ENCODE measurements around the gene NIPAL4.
"Not testable (repeated sequence)": the region's sequence is repeated elsewhere in the genome, so short reads cannot be mapped to it uniquely, and the experiment has no call there.

NIPAL4 gene

GRCh38 chr5:157459715-157460599 lies at the start of gene NIPAL4:
TSS of gene NIPAL4 (plus strand) at chr5:157460213. CDS start at chr5:157460321, 108 bp downstream.
- peak in 28 of 56 donors; percentile 20 to 71 (median 40) for DNase-seq

- DNase-seq, result no peak
These were observed 44.2 kb upstream of the NIPAL4 start for GRCh38 chr5:157415838-157416237.

GRCh38 chr5:157419521-157419920 lies 40.5 kb upstream of the NIPAL4 start:
- not testable (repeated sequence) for DNase-seq

DNA sequence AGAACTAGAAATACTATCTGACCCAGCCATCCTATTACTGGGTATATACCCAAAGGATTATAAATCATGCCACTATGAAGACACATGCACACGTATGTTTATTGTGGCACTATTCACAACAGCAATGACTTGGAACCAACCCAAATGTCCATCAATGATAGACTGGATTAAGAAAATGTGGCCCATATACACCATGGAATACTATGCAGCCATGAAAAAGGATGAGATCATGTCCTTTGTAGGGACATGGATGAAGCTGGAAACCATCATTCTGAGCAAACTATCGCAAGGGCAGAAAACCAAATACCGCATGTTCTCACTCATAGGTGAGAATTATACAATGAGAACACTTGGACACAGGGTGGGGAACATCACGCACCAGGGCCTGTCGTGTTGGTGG lies 30.1 kb upstream of the NIPAL4 start:
- not testable (repeated sequence) for DNase-seq

- DNase-seq, result peak in 15 of 56 donors; percentile 7 to 50 (median 20)
These were observed 28.3 kb upstream of the NIPAL4 start for GRCh38 chr5:157431544-157432200.

DNA sequence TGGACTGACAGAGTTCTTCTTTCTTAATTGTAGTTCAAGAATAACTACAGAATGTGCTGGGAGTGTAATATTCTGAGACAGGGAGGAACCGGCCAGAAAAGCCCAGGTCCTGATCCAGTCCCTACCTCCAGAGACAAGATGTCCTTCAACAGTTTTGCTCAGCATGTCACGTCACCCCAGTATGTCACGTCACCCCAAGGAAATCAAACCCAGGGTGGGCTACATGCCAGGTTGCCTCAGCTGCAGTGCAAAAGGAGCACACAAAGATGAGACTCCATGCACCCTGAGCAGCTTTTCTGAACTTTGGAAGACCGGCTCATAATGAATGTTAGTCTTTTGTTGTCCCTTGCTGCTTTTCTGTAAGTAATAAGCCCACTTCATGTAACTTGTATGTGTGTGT lies 25.9 kb upstream of the NIPAL4 start:
- no peak for DNase-seq

DNA sequence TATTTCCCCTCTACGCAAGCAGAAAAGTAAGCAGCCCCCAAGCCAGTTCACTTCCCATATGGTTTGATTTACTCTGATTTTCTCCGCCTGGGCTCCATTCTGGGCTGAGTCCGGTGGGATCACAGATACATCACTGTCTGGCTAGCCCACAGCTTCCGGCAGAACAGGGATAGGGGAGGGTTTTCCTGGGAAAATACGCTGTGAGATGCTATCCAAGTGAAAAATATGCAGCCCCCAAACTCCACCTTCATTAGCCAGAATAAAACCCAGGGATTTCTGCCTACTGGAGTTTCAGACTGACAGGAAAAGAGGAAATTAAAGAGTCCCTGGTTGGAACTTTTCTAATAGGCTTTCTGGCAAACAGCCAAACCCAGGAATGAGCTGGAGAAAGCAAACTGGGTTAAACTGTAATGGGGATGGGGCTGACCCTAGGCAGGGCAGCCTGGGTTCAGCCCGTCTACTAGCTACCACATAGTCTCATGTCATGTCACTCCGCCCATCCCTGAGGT lies 16.9 kb upstream of the NIPAL4 start:
- no peak for DNase-seq

- DNase-seq, result no peak
These were observed 15.8 kb upstream of the NIPAL4 start for GRCh38 chr5:157444224-157444623.

DNA sequence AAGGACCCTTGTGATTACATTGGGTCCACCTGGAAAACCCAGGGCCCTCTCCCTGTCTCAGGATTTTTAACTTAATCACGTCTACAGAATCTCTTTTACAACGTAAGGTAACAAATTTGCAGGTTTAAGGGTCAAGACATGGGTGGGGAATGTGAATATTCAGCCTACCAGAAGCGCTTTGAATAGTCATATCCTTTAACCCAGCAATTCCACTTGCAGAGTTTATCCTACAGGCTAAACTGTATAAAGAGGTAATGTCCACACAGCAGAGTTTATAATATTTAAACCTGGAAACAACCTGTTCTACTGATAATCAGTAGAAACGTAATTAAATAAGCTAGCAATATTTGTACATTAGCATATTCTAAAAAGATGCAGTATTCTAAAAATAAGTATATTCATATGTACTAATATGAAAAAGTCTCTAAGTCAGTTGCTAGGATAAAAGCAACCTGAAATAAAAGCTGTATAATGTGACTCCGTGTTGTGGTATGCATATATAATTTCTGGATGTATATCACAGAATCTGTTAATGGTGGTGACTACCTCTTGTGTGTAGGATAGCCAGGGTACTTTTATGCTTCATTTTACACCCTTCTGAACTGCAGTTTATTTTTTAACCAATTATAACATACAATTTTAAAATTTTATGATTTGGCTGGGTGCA lies 14.1 kb upstream of the NIPAL4 start:
- DNase-seq, result no peak

DNA sequence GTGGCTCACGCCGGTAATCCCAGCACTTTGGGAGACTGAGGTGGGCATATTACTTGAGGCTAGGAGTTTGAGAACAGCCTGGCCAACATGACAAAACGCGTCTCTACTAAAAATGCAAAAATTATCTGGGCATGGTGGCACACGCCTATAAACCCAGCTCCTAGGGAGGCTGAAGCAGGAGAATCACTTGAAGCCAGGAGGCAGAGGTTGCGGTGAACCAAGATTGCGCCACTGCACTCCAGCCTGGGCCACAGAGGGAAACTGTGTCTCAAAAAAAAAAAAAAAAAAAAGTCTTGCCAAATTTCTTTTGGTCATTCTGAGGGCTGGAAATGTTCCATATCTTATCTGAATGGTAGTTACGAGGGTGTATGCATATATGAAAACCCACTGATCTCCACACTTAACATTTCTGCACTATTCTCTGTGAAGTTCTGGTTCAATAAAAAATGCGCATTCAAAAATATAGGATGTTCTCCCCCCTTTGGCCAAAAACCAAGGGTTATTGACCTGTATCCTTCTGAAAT lies 13.5 kb upstream of the NIPAL4 start:
- no peak for DNase-seq

GRCh38 chr5:157447201-157447637 lies 12.8 kb upstream of the NIPAL4 start:
- DNase-seq, result no peak

- peak in 23 of 56 donors; percentile 13 to 54 (median 32) for DNase-seq
These were observed 10.8 kb upstream of the NIPAL4 start for GRCh38 chr5:157449011-157449723.

DNA sequence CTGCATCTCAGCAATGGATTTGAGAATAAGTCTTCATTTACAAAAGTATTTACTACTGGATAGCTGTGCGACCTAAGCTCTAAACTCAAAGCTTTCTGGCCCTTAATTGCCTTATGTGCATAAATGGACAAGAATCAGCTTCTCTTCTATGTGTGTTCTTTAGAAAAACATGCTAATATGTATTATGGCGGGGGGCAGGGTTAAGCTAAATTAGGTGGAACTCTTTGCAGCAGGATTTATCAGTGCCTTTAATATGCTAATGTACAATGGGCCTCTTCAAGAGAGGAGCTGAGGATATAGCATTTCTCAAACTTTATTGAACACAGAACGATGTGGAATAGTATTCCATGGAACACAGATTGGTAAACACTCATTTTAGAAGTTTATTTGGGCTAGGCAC lies 10.0 kb upstream of the NIPAL4 start:
- no peak for DNase-seq

DNA sequence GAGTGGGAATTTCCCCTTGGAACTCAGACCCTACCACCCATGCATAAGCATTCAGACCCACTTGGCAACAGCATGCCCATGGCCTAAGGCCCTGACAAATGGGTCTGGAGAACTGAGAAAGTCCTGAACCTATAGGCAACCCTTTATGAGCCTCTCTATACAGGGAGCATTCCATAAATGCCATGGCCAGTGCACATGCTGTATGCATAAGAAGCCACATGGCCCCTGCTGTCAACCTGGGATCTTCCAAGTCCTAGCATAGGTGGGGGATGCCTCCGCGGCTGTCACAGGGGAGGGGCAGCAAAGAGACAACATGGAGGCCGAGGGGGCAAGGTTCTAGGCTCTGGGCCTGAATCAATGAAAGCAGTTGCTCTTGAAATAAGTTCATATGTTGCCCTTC lies 8.2 kb upstream of the NIPAL4 start:
- no peak for DNase-seq

DNA sequence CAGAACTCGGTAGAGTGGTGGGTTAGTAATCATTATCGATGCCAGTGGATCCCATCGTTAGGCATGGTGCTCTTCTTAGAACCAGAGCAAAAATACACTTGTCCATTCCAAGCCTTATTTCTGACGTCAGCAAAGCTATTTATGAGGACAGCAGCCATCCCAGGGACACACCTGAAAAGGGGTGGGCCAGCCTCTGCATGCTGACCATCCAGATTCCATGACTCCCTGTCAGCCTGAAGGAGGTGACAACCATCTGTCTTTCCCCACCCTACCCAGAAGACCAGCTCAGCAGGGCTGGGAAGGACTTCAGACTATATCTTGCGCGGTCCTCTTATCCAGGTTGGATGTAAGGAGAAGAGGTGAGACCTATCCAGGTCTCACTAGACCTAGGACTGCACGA lies 5.7 kb upstream of the NIPAL4 start:
- DNase-seq, result no peak

GRCh38 chr5:157455057-157455456 lies 5.0 kb upstream of the NIPAL4 start:
- no peak for DNase-seq

- peak in 54 of 56 donors; percentile 23 to 97 (median 82) for DNase-seq
These were observed 3.7 kb upstream of the NIPAL4 start for GRCh38 chr5:157456301-157456700.

- no peak for DNase-seq
These were observed 2.6 kb upstream of the NIPAL4 start for GRCh38 chr5:157457391-157457790.

- DNase-seq, result no peak
These were observed 1.2 kb upstream of the NIPAL4 start for GRCh38 chr5:157458835-157459234.

DNA sequence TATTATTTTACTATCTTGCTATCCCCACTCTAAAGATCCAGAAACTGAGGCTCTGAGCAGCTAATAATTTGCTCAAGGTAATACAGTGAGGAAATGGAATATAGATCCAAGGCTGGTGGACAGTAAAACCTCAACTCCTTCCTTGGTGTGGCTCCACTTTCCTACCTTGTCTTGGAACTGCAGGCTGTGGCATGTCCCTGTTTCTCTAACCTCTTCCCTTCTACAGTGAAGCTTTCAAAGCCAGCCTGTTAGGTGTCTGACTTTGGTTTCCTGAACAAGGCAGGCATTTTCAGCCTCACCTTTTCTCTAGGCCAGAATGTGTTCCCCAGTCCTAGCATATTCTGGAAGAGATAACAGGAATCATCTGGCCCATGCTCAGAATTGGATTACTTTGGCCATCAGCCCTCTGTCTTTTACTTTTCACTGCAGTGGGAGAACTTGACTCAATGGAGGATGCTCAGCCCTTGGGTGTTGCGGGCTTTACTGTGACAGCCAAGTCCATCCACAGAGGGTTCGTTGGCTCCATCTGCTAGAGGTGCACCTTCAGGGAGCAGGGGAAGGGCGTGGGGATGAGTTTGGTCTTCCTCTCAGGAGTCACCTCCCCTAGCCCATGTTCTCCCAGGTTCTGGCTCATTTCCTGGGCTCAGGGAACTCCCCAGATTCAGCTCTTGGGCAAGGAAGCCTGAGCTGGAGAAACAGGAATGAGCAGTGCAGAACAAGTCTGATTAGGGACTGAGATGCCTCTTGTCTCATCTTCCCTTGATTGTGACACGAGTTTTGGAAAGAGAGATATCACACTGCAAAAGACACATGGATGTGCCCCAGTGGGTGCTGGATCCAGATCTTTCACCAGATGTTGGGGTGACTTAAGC lies 1.1 kb downstream of the NIPAL4 start:
- DNase-seq, result no peak

All from nucleus accumbens (tissue), 56 donors.